ENCODE results near the gene PTPN1.

PTPN1 gene

DNA sequence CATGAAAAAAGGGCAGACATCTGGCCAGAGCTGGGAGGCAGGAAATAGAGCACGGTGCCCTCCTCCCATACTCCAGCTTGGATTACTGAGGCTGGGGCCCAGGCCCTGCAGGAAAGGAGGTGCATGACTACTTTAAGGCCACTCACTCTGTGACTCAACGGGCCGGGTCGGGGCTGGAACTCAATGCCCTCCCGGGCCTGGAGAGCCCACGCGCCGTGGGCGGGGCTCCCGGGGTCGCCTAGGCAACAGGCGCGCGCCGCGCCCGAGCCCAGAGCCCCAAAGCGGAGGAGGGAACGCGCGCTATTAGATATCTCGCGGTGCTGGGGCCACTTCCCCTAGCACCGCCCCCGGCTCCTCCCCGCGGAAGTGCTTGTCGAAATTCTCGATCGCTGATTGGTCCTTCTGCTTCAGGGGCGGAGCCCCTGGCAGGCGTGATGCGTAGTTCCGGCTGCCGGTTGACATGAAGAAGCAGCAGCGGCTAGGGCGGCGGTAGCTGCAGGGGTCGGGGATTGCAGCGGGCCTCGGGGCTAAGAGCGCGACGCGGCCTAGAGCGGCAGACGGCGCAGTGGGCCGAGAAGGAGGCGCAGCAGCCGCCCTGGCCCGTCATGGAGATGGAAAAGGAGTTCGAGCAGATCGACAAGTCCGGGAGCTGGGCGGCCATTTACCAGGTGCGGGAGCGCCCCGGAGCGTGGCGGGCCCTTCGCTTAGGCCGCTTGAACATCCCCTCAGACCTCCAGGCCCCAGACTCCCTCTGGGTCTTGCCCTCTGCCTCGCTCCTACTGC is at the start of gene PTPN1:
Gene PTPN1 (plus strand): TSS at position 461 of the 783 bp plus-strand sequence. CDS start 145 bp downstream, at position 606.
- peak; percentile 98 for DNase-seq (ENCODE audit: low read depth)
- peak; percentile 2 for TF ChIP-seq CTCF (conservative IDR thresholded peaks at IDR 0.05; ENCODE audit: control insufficient read depth, insufficient read depth, low read depth, low read length)
- peak within 1 kb of the TSS; percentile 90 for H3K4me3 ChIP-seq (ENCODE audit: control insufficient read depth, low read depth, low read length)

GRCh38 chr20:50460608-50461267 is 49.4 kb upstream of the PTPN1 start:
- TF ChIP-seq CTCF (conservative IDR thresholded peaks at IDR 0.05; ENCODE audit: control insufficient read depth, insufficient read depth, low read depth, low read length) = peak; percentile 91
- H3K4me3 ChIP-seq (ENCODE audit: control insufficient read depth, low read depth, low read length) = no peak overlapping the region
- peak; percentile 85 for DNase-seq (ENCODE audit: low read depth)

DNA sequence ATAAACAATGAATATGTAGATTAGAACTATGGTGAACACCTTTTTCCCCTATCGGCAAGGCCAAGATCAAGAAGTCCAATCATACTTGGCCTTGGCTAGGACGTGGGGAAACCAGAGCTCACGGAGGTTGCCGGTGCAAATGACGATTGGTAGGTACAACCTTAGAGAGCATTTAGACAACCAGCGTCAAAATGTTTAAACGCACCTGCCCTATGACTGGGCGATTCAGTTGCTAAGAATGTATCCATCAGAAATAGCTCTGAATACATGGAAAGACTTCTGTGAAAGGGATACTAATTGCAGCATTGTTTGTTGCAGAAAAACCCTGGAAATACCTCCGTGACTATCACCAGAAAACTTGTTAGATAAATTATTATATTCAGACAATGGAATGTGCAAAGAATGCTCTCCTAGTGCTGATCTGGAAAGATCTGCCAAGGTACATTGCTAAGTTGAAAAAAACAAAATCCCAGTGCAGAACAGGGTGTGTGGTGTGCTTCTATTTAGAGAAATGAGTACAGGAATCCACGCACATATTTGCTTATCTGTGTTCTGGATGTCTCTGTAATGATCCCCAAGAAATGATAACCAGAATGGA is 48.0 kb upstream of the PTPN1 start:
- H3K4me3 ChIP-seq (ENCODE audit: control insufficient read depth, low read depth, low read length) = no peak overlapping the region
- no peak for TF ChIP-seq CTCF (conservative IDR thresholded peaks at IDR 0.05; ENCODE audit: control insufficient read depth, insufficient read depth, low read depth, low read length)
- DNase-seq (ENCODE audit: low read depth) = no peak

DNA sequence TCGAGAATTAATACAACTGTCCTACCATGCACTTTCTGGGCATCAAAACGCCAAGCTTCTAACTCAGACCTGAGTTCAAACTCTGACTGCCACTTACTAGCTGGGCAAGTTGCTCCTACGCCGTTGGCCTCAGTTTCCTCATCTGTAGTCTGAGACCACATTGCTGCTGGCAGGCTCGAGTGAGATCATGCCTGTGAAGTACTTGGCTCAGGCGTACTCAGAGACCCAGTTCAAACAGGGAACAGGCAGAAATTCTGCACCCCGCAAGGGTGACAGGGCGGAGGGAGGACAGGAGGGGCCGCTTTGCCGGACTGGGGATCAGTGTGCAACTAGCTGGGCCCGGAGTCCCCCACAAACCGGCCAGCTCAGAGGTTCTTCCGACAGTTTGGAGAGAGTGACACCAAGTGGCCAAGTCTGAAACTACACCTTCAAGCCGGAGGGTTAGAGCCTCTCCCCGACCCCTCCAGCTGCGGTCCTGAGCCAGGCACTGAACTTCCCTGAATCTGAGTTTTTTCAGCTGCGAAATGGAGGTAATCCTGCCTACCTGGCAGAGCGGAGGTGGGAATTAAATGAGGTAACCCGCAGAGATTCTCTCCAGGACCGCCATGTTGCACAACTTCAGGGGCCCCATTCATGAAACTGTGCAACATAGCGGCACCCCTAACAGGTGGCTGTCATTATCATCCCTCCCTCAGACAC is 46.0 kb upstream of the PTPN1 start:
- peak; percentile 59 for TF ChIP-seq CTCF (conservative IDR thresholded peaks at IDR 0.05; ENCODE audit: control insufficient read depth, insufficient read depth, low read depth, low read length)
- peak; percentile 56 for DNase-seq (ENCODE audit: low read depth)
- H3K4me3 ChIP-seq (ENCODE audit: control insufficient read depth, low read depth, low read length) = peak overlapping the region; percentile 15

- no peak overlapping the region for H3K4me3 ChIP-seq (ENCODE audit: control insufficient read depth, low read depth, low read length)
- TF ChIP-seq CTCF (conservative IDR thresholded peaks at IDR 0.05; ENCODE audit: control insufficient read depth, insufficient read depth, low read depth, low read length) = no peak
- no peak for DNase-seq (ENCODE audit: low read depth)
Measured at GRCh38 chr20:50464725-50465650, 45.2 kb upstream of the PTPN1 start.

Measured in fibroblast of mammary gland (primary cell).